GM19099 (cell line): Measurements from ENCODE around the gene TENM4.

ENCODE experiments used
- POLR2A ChIP-seq: IDR thresholded peaks from 3 replicates; pipeline ENCODE4 v1.6.1; 2011; ENCODE audit warnings: low read depth; ENCODE audit not compliant: insufficient read length; ENCODE audit errors: extremely low read depth

TENM4 gene

DNA sequence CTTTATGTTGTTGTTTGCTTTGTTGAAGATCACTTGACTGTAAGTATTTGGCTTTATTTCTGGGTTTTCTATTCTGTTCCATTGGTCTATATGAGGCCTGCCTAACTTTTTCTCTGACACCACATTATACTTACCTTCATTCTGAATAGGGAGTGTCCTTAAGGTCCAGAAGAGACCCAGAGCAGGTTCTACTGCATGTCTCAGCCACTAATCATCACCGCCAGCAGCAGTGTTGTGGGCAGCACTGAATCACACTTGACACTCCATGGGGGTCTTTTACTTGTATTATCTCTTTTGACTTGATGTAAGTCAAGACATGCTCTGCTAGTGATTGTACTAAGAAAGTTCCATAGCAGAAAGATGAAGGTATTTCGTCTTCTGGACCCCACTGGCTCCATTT is 274.9 kb downstream of the TENM4 start:
- TF ChIP-seq POLR2A: no peak

DNA sequence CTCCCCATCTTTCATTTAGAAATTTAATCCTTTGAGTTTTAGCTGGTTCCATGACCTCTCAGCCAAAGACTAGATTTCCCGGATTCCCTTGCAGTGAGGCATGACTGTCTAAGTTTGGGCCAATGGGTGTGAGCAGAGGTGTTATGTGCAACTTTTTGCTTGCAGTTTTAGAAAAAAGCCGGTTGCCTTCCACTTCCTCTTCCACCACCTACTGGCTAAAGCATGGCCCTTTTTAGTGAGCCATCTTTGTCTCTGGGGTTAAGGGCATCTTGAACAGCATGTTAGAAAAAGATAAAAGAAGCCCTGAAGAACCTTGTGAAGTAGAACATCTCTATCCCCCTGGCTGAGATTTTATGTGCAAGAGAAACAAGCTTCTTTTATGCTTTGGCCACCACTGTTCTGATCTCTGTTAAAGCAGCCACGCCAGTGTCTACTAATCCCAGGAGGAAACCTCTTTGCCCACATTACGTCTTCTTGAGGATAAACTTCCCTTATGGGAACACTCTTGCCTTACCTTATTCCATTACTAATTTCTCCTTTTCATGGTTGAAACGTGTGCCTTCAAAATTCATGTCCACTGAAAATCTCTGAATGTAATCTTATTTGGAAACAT is 279.9 kb downstream of the TENM4 start:
- no peak for TF ChIP-seq POLR2A

DNA sequence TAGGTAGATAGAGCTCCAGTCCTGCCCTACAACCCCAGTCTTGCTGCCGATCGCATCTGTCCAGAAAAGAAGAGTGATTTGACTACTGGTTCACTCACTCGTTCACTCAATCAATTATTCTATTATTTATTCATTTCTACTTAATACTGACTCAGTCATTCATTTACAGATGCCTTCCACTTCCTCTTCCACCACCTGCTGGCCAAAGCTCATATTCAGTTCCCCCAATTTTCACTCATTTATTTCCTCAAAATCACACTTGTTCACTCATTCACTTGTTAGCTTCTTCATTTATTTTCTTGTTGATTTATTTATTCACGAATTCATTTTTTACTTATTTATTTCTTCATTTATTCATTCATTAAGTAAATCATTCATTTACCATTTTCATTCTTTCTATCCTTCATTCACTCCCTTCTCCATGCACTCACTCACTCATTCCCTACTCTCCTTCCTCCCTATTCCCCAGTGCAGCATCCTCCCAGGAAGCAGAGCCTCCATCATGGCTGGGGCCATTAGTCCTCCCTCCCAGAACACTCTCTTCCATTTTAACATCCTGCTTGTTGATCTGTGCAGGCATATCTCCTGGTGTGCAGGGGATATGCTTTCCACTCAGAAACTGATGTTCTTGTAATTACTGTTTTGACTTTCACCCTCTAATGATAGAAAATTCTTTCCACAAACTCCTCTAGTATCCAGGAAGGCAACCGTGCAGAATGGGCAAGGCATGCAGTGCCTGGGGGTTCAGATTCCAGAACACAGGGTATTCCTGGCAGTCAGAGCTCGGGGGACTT is 281.0 kb downstream of the TENM4 start:
- TF ChIP-seq POLR2A: no peak

DNA sequence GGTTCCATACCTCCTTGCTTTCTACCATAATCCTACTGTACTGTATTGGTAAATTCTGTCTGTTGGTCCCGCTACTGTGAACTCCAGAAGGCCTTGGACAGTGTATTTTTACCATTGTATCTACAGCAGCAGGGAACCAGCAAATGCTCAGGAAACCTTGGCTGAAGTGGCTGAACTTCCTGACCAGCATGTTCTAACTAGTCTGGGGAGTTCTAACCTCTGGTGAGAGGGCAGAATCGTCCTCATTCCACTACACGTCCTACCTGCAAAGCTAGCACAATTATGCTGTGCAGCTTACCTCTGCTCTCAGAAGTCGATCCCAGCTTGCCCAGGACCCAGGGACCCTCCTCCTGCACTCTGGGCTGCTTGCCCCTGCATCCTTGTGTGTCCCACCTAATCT is 283.1 kb downstream of the TENM4 start:
- TF ChIP-seq POLR2A: no peak

DNA sequence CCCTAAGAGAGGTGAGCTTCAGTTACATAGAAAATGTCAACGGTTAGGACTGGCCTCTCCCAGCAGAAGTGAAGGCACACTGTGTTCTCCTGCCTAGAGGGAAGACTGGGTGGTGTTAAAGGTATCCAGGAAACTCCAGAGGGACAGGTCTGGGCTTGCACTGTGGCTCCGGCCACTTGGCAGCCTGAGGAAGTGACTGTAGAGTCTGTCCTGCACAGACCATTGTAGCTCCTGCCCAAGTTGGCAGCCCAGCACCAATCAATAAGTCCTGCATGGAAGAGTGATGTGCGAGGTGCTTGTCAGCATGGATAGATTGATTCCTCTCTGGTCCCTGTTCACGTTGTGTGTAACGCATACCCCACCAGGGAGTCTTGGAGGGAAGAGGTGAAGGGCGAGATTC is 284.8 kb downstream of the TENM4 start:
- TF ChIP-seq POLR2A: no peak

DNA sequence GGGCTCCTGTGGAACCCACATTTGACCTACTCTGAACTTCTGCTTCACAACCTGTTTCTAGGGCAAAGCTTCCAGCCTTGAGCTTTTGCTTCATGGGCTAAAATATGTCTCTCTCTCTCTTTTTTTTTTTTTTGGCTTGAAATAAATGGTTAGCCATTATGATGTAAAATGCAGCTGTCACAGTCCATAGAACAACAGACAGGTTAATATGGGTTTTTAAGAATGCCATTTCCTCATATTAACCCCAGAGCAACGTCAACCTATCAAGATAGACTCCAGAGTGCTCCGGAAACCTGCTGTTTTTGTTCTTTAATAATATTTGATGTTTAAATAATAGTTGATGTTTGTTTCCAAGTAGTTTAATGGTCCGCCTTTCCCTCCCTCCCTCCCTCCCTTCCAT is 285.6 kb downstream of the TENM4 start:
- TF ChIP-seq POLR2A: no peak

DNA sequence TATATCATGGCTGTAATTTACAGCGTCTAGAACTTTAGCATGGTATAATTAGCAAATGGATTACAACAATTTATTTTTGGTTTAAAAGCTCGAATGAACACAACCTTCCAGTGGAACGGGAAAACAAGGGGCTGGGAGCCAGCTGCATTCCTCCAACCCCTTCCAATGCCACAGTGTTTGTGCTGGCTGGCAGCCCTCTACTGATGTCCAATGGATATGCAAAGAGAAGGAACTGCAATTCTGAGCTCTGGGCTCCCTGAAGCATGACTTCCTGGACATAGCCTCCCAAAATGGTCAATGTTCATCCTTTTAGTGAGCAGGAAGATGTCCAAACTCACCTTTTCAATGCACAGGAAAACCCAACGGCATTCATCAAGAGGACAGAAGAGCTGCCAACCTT is 288.3 kb downstream of the TENM4 start:
- TF ChIP-seq POLR2A: no peak

DNA sequence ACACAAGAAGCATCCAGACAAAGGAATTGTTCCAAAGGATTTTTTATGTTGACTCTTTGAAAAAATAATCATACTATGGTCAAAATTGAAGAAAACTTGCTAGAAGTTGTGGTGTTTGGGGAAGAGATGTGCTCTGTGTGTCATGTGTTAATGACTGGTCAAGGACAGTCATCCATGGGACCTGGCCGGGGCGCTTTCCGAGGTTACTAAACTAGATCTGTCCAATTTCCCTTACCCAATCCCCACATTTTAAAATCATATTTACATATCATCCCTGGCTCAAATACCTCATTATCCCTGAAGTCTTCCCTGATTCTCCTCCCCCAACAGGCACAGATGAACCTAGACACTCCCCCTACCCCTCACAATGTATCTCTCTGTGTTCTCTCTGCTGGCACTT is 289.4 kb downstream of the TENM4 start:
- no peak for TF ChIP-seq POLR2A

DNA sequence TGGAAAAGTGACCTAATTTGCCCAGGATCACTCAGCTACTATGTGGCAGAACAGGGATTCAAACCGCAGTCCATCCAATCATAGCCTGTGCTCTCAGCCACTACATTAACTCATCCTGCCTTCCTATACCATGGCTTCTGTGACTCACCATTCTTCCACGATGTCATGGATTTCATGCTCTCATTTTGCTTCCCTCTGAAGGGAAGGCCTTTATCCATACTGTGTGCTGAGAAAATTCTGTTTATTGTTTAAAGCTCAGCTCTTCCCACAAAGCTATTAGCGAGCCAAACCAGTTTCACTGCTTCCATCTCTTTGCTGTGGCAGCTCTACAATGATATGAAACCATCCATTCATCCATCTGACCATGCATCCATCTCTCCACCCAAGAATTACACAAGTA is 289.9 kb downstream of the TENM4 start:
- no peak for TF ChIP-seq POLR2A

DNA sequence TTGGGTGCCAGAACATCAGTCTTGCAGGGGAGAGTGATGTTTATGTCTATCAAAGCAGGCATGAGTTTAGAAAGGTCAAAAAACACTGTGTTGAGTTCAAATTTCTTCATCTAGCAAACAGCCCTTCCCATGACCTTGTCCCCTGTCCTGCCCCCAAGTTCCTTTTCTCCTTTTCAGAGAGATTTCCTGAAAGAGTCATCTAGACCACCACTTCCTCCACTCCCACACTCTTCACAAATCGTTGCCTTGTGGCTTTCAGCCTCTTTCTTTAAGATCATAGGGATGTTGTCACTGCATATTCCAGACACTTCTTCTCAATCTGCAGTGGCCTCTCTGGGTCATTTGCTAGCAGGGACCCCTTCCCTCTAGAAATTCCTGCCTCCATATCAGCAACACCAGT is 290.5 kb downstream of the TENM4 start:
- TF ChIP-seq POLR2A: no peak

DNA sequence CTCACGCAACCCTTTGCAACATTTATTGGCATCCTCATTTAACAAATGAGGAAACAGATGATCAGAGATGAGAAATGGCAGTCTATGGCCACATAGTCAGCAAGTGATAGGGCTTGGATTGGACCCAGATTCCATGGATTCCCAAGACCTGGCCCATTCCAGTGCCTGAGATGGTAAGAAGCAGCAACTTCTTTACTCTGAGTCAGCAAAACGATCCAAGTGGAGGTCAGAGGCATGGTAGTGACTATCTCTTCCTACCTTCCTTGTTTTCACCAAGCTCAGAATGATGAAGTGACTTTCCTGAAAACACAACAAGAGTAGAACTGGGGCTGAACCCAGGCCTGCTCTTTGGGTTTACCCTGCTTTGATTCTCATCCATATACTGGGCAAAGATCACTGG is 293.1 kb downstream of the TENM4 start:
- no peak for TF ChIP-seq POLR2A

DNA sequence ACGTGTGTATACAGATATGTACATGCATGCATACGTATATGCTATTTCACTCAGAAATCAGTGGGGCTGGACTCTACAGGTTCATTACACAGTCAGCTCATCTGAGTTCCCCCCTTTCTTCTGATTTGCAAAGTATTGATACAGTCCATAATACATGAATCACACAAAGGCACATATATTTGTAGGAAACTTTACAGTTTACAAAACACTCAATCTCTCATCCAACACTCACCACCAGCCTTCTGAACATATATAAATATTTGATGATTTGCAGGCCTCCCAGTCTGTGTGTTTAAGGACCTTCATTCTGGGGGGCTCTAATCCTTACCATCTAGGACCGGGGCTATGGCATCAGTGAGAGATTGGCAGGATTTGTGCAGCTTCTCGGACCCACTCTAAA is 293.8 kb downstream of the TENM4 start:
- TF ChIP-seq POLR2A: no peak

DNA sequence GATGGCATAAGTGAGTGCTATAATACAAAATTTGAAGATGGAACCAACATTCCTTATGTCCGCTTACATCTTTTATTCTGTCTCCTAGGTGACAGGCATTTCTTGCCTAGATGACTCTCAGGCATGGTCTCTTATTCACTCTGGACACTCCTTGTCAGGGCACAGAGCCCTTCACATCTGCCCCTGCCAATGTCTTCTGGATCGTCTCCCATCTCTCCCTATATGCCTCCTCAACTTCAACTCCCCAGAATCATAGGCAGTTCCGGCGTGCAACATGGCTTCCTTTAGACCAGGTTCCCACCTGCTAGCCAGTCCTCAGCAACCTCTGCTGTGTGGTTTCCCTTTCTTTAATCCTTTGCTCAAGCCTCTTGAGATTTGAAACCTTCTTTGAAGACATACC is 300.9 kb downstream of the TENM4 start:
- TF ChIP-seq POLR2A: no peak

DNA sequence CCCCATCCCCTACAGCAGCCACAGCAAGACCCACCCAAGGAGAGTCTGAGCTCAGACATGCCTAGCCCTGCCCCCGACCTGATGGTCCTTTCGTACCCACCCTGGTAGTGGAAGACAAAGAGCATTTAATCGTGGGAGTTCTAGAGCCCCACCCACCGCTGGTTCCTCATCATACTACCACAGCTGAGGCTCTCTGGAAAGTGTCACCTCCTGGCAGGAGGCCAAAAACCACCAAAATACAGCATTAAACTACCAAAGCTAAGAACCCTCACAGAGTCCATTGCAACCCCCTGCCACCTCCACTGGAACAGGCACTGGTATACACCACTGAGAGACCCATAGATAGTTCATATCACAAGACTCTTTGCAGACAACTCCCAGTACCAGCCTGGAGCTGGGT is 311.1 kb downstream of the TENM4 start:
- no peak for TF ChIP-seq POLR2A

DNA sequence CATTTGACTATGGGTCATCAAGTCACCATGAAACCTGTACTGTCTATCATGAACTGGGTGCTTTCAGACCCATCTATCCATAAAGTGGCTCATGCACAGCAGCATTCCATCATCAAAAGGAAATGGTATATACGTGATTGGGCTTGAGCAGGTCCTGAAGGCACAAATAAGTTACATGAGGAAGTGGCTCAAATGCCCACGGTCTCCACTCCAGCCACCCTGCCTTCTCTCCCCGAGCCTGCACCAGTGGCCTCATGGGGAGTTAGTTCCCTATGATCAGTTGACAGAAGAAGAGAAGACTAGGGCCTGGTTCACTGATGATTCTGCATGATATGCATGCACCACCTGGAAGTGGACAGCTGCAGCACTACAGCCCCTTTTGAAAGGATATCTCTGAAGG is 312.5 kb downstream of the TENM4 start:
- TF ChIP-seq POLR2A: no peak

DNA sequence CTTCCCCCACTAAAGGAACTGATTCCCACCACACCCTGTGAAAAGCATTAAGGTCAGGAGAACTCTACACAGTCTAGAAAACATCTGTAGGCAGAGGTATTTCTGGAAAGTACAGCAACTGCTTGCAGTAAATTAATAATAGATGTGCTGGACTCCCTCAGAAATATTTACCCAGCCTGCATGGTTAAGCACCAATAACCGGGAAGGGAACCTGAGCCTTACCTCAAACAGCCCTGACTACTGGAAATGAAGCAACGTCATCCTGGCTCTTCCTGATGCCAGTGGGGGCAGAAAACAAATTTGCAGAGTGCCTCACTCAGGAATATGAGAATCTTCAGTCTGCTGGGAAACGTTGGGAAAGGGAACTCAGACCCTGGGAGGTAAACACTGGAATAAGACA is 318.1 kb downstream of the TENM4 start:
- TF ChIP-seq POLR2A: no peak

DNA sequence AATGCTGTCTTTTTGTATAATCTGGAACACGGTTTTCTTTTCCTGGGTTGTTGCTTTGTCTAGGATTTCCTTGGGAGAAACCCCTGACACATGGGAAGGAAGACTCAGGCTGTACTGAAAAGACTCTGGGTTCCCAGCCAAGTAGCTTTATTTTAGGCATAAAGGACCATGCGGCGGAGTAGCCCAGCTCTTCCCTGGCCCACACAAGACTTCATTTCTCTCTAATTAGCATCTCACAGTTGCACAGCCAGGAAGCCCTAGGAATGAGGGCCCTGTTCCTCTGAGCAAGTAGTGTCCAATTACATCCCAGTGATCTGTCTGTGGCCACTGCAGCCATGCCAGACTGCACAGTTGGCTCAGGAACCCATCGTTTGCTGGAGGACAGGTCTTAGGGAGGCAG is 319.5 kb downstream of the TENM4 start:
- TF ChIP-seq POLR2A: no peak
